Mesenchymal stem cell (in vitro differentiated cells and primary cell): ENCODE measurements around the gene TIPARP.
"Not testable (repeated sequence)": the region's sequence is repeated elsewhere in the genome, so short reads cannot be mapped to it uniquely, and the experiment has no call there.

ENCODE experiments used
- DNase-seq: peaks from one replicate; pipeline ENCODE4 v3.0.0-alpha.2; 2013
- H2AFZ ChIP-seq: one replicate; pipeline ENCODE4 v1.6.1; 2013; ENCODE audit warnings: low read depth, mild to moderate bottlenecking, control low read depth, inconsistent platforms, low read length, moderate library complexity
- H2AK5ac ChIP-seq: 2 replicates; pipeline ENCODE4 v1.6.1; 2013; ENCODE audit warnings: low read length, moderate library complexity, mild to moderate bottlenecking, inconsistent platforms; ENCODE audit not compliant: severe bottlenecking
- H2BK120ac ChIP-seq: one replicate; pipeline ENCODE4 v1.6.1; 2013; ENCODE audit warnings: low read depth, mild to moderate bottlenecking, inconsistent platforms, low read length, moderate library complexity
- H2BK12ac ChIP-seq, 2 experiments: one replicate each; pipeline ENCODE4 v1.6.1; 2013; ENCODE audit warnings: inconsistent platforms in 2 of 2, low read length in 2 of 2, mild to moderate bottlenecking in 2 of 2, moderate library complexity in 2 of 2, control low read depth in 1 of 2
- H2BK15ac ChIP-seq: one replicate; pipeline ENCODE4 v1.6.1; 2013; ENCODE audit warnings: mild to moderate bottlenecking, low read depth, inconsistent platforms; ENCODE audit not compliant: poor library complexity, severe bottlenecking
- H2BK5ac ChIP-seq: 2 replicates; pipeline ENCODE4 v1.6.1; 2013; ENCODE audit warnings: low read depth, mild to moderate bottlenecking, low read length, control low read depth, inconsistent platforms; ENCODE audit not compliant: poor library complexity, severe bottlenecking
- H3K14ac ChIP-seq, 2 experiments: one replicate each; pipeline ENCODE4 v1.6.1; 2013; ENCODE audit warnings: inconsistent platforms in 2 of 2, low read length in 2 of 2, control low read depth in 1 of 2, mild to moderate bottlenecking in 1 of 2, moderate library complexity in 1 of 2
- H3K18ac ChIP-seq, 2 experiments: one replicate each; pipeline ENCODE4 v1.6.1; 2013; ENCODE audit warnings: inconsistent platforms in 2 of 2, low read length in 2 of 2, control low read depth in 1 of 2, low read depth in 1 of 2, mild to moderate bottlenecking in 1 of 2
- H3K23ac ChIP-seq, 2 experiments: one replicate each; pipeline ENCODE4 v1.6.1; 2013; ENCODE audit warnings: inconsistent platforms in 2 of 2, low read length in 2 of 2, mild to moderate bottlenecking in 2 of 2, moderate library complexity in 2 of 2, control low read depth in 1 of 2
- H3K27ac ChIP-seq: 2 replicates; pipeline ENCODE4 v1.5.1; 2013; ENCODE audit warnings: mild to moderate bottlenecking, moderate library complexity, low read length, control low read depth, inconsistent platforms; ENCODE audit not compliant: poor library complexity, severe bottlenecking
- H3K27me3 ChIP-seq, 2 experiments: 2 replicates each; pipeline versions ENCODE4 v1.6.1 to v1.7.0; 2013; ENCODE audit warnings: low read length in 2 of 2, mild to moderate bottlenecking in 2 of 2, moderate library complexity in 2 of 2, control low read depth in 1 of 2, inconsistent platforms in 1 of 2; ENCODE audit not compliant: control insufficient read depth in 1 of 2, insufficient read depth in 1 of 2
- H3K36me3 ChIP-seq, 2 experiments: 2 replicates each; pipeline versions ENCODE4 v1.6.1 to v1.7.0; 2013; ENCODE audit warnings: low read length in 2 of 2, control low read depth in 1 of 2, inconsistent platforms in 1 of 2, low read depth in 1 of 2, mild to moderate bottlenecking in 1 of 2; ENCODE audit not compliant: insufficient read depth in 2 of 2, control insufficient read depth in 1 of 2
- H3K4ac ChIP-seq, 2 experiments: one replicate each; pipeline ENCODE4 v1.6.1; 2013; ENCODE audit warnings: inconsistent platforms in 2 of 2, low read length in 2 of 2, mild to moderate bottlenecking in 2 of 2, moderate library complexity in 2 of 2, control low read depth in 1 of 2, low read depth in 1 of 2
- H3K4me1 ChIP-seq: 2 replicates; pipeline ENCODE4 v1.6.1; 2013; ENCODE audit warnings: low read depth, low read length, control low read depth; ENCODE audit not compliant: control insufficient read depth, insufficient read depth
- H3K4me2 ChIP-seq: 2 replicates; pipeline ENCODE4 v1.6.1; 2013; ENCODE audit warnings: low read length, mild to moderate bottlenecking, inconsistent platforms; ENCODE audit not compliant: poor library complexity, severe bottlenecking
- H3K4me3 ChIP-seq, 2 experiments: 2 replicates each; pipeline versions ENCODE4 v1.5.1 to v1.7.0; 2013; ENCODE audit warnings: low read length in 2 of 2, mild to moderate bottlenecking in 2 of 2, control low read depth in 1 of 2, low read depth in 1 of 2; ENCODE audit not compliant: insufficient read depth in 1 of 2
- H3K79me1 ChIP-seq: replicated peaks from 2 replicates; pipeline ENCODE4 v1.6.1; 2013; ENCODE audit warnings: mild to moderate bottlenecking, control low read depth, low read length, inconsistent platforms; ENCODE audit not compliant: poor library complexity, severe bottlenecking
- H3K9ac ChIP-seq: 2 replicates; pipeline ENCODE4 v1.7.0; 2013; ENCODE audit warnings: mild to moderate bottlenecking, low read length, moderate library complexity
- H3K9me3 ChIP-seq: 2 replicates; pipeline ENCODE4 v1.7.0; 2013; ENCODE audit warnings: mild to moderate bottlenecking, low read length; ENCODE audit not compliant: control insufficient read depth
- H4K8ac ChIP-seq: one replicate; pipeline ENCODE4 v1.6.1; 2013; ENCODE audit warnings: inconsistent platforms, mild to moderate bottlenecking, low read length, moderate library complexity
- H4K91ac ChIP-seq: one replicate; pipeline ENCODE4 v1.6.1; 2013; ENCODE audit warnings: mild to moderate bottlenecking, low read length, inconsistent platforms
- WGBS: methylation state at CpG from one replicate; pipeline ENCODE4 v1.1.7; 2013; ENCODE audit warnings: mixed read lengths; 5-methylcytosine and 5-hydroxymethylcytosine counted together

Gene TIPARP

DNA sequence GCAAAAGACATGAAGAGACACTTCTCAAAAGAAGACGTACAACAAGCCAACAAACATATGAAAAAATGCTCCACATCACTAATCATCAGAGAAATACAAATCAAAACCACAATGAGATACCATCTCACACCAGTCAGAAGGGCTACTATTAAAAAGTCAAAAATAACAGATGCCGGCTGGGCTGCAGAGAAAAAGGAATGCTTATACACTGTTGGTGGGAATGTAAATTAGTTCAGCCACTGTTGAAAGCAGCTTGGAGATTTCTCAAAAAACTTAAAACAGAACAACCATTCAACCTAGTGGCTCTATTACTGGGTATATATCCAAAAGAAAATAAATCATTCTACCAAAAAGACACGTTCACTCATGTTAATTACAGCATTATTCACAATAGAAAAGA, 60.3 kb downstream of the TIPARP start:
- not testable (repeated sequence) for DNase-seq, H2BK15ac ChIP-seq, H3K27me3 ChIP-seq, H4K91ac ChIP-seq, H4K8ac ChIP-seq, H3K4me1 ChIP-seq, H3K9ac ChIP-seq, H3K4me3 ChIP-seq, H2BK5ac ChIP-seq, H2BK120ac ChIP-seq, H3K4me2 ChIP-seq, H2AFZ ChIP-seq, H3K4ac ChIP-seq, H2BK12ac ChIP-seq, H3K36me3 ChIP-seq, H3K27ac ChIP-seq, H2AK5ac ChIP-seq, H3K23ac ChIP-seq, H3K9me3 ChIP-seq, H3K18ac ChIP-seq, H3K14ac ChIP-seq, H3K79me1 ChIP-seq
- WGBS = 0% methylated on average over 1 of the region's 3 CpGs

DNA sequence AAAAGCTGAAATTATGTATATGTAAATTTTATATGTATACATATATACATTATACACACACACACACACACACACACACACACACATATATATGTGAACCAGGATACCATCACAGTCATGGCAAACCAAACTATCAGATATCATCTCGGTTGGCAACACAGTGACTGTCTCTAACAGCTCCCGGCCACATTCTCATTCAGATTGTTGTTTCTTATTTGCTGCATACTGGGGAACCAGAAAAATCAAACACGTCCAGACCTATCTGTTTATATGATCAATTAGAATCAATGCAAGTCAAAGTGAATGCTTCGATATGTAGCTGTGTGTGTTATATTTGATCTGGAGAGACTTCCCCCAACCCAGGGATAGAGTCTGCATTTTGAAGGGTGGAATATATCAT, 61.1 kb downstream of the TIPARP start:
- H3K4ac ChIP-seq = no peak overlapping the region
- no peak overlapping the region for H2BK15ac ChIP-seq
- no peak overlapping the region for H3K18ac ChIP-seq

DNA sequence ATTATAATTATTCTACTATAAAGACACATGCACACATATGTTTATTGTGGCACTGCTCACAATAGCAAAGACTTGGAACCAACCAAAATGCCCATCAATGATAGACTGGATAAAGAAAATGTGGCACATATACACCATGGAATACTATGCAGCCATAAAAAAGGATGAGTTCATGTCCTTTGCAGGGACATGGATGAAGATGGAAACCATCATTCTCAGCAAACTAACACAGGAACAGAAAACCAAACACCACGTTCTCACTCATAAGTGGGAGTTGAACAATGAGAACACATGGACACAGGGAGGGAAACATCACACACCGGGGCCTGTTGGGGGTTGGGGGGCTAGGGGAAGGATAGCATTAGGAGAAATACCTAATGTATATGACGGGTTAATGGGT, 62.7 kb downstream of the TIPARP start:
- H2AFZ ChIP-seq, H3K18ac ChIP-seq, H2BK12ac ChIP-seq, H3K14ac ChIP-seq, H2BK120ac ChIP-seq, H3K79me1 ChIP-seq, H3K9me3 ChIP-seq, H3K4ac ChIP-seq, H4K8ac ChIP-seq, H2BK5ac ChIP-seq, DNase-seq, H3K27me3 ChIP-seq, H3K23ac ChIP-seq, H3K27ac ChIP-seq, H2BK15ac ChIP-seq, H2AK5ac ChIP-seq, H4K91ac ChIP-seq, H3K4me3 ChIP-seq, H3K36me3 ChIP-seq, H3K9ac ChIP-seq, H3K4me1 ChIP-seq, H3K4me2 ChIP-seq: not testable (repeated sequence)
- WGBS = 86% methylated on average over 1 of the region's 3 CpGs

More for the DNA sequence above, 61.1 kb downstream of the TIPARP start:
- Histone ChIP-seq H4K91ac (no peak overlapping the region), H2AK5ac (no peak overlapping the region), H3K14ac (no peak overlapping the region), H2AFZ (no peak overlapping the region), H3K9me3 (no peaks in the 10 kb centered on the region), H3K27me3 (no peaks in the 10 kb centered on the region), H2BK5ac (no peak overlapping the region), H3K9ac (no peak overlapping the region), H4K8ac (no peak overlapping the region), H3K4me1 (no peaks in the 10 kb centered on the region), H2BK120ac (no peak overlapping the region), H3K27ac (no peak overlapping the region), H3K4me3 (no peak overlapping the region), H3K23ac (no peak overlapping the region), H3K79me1 (no peaks in the 10 kb centered on the region), H3K36me3 (peaks cover 0 to under 1% of the 10 kb centered on the region in 2 experiments), H2BK12ac (no peak overlapping the region), H3K4me2 (no peak overlapping the region)
- 100% methylated on average over 1 of the region's 4 CpGs for WGBS
- DNase-seq = no peak

DNA sequence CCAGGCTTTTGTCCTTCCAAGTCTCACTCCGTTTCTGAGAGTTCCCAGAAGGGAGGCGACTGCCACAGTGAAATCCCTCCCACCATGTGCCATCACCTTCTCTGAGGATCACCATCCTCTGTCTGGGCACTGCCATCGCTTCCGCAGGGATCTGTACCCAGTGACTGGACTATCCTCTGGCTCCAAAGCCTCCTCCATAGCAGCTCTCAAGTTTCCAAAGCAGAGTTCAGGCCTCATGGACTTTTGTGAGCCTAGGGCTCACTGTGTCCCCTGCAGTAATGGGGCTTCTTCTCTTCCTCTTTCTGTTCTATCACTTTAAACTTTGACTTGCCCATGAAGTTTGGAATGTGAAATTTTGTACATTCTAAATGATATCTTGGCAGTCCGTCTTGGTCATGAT, 63.9 kb downstream of the TIPARP start:
- 83% methylated on average over 4 of the region's 5 CpGs for WGBS
- Histone ChIP-seq H2BK12ac (no peak overlapping the region), H3K9ac (no peak overlapping the region), H3K14ac (no peak overlapping the region), H2BK5ac (no peak overlapping the region), H3K9me3 (no peaks in the 10 kb centered on the region), H3K4ac (no peak overlapping the region), H2BK15ac (no peak overlapping the region), H3K4me1 (no peaks in the 10 kb centered on the region), H2BK120ac (no peak overlapping the region), H3K4me3 (no peak overlapping the region), H3K18ac (no peak overlapping the region), H4K91ac (no peak overlapping the region), H3K27me3 (no peaks in the 10 kb centered on the region), H3K23ac (no peak overlapping the region), H2AFZ (no peak overlapping the region), H3K27ac (no peak overlapping the region), H2AK5ac (no peak overlapping the region), H3K4me2 (no peak overlapping the region), H3K36me3 (peaks cover 0 to 2% of the 10 kb centered on the region in 2 experiments), H3K79me1 (no peaks in the 10 kb centered on the region), H4K8ac (no peak overlapping the region)
- DNase-seq = no peak
